NT2/D1 (cell line): Measurements from ENCODE around the gene MRPS34.

Experiments
- DNase-seq: peaks from one replicate; pipeline ENCODE4 v3.0.0-alpha.2; 2011; ENCODE audit warnings: low read depth, low spot score
- H3K27me3 ChIP-seq: 2 replicates; pipeline ENCODE4 v1.6.0; 2011; ENCODE audit warnings: mild to moderate bottlenecking; ENCODE audit not compliant: insufficient read length, insufficient read depth
- H3K36me3 ChIP-seq: 2 replicates; pipeline ENCODE4 v1.6.1; 2011; ENCODE audit warnings: mild to moderate bottlenecking, low read length, mixed read lengths; ENCODE audit not compliant: insufficient read depth, insufficient read length
- H3K4me1 ChIP-seq: 2 replicates; pipeline ENCODE4 v1.5.1; 2011; ENCODE audit not compliant: insufficient read depth, insufficient read length
- H3K4me3 ChIP-seq: 2 replicates; pipeline ENCODE4 v1.5.1; 2011; ENCODE audit warnings: low read depth; ENCODE audit not compliant: insufficient read length
- H3K9ac ChIP-seq: 2 replicates; pipeline ENCODE4 v1.6.0; 2011; ENCODE audit warnings: low read depth; ENCODE audit not compliant: insufficient read length
- H3K9me3 ChIP-seq: 2 replicates; pipeline ENCODE4 v1.5.1; 2011; ENCODE audit warnings: mild to moderate bottlenecking, low read length; ENCODE audit not compliant: insufficient read depth
- SUZ12 ChIP-seq: IDR thresholded peaks from 2 replicates; pipeline ENCODE4 v1.6.1; 2011; ENCODE audit not compliant: insufficient read length, insufficient read depth; ENCODE audit errors: extremely low read depth
- YY1 ChIP-seq: IDR thresholded peaks from 2 replicates; pipeline ENCODE4 v1.6.1; 2011; ENCODE audit not compliant: insufficient read length, insufficient read depth
- ZNF274 ChIP-seq: IDR thresholded peaks from 2 replicates; pipeline ENCODE4 v1.6.1; 2011; ENCODE audit warnings: mild to moderate bottlenecking, low read depth, low read length

Gene MRPS34

DNA sequence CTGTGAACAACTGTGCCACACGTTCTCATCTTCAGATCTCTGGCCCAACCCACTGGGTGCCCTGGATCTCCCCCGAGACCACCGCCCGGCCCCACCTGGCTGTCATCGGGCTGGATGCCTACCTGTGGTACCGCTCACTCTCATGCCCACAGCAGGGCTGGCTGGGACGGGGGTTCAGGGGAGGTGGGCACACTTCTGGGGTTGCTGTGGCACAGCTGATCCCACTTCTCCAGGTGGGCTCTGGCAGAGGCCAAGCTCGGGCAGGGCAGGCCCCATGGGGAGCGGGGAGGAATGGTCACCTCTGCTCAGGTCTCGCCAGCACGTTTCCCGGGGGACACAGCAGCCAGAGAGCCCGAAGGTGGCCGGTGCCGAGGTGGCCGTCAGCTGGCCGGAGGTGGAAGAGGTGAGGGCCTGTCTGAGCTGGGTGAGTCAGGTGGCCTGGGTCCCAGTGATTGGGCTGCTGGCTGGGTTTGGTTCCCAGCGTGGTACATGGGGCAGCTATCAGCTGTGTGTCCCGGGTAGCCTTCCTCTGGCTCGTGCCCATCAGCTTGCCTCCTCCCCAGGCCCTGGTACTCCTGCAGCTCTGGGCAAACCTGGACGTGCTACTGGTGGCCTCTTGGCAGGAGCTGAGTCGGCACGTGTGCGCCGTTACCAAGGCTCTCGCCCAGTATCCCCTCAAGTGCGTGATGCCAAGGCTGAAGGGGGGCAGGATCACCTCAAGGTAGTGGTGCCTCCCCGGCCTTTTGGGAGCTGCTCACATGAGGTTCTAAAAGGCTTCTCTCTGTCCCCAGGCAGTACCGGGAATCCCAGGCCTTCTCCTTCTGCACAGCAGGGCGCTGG is 2.3 kb upstream of the MRPS34 start:
- no peak for DNase-seq
- no peak for TF ChIP-seq SUZ12
- no peak for TF ChIP-seq YY1
- no peak for TF ChIP-seq ZNF274
- Histone ChIP-seq H3K27me3 (no peaks in the 10 kb centered on the region), H3K9ac (peak overlapping the region; percentile 99), H3K4me3 (no peak overlapping the region), H3K9me3 (no peaks in the 10 kb centered on the region), H3K36me3 (peaks cover 77% of the 10 kb centered on the region), H3K4me1 (peaks cover 23% of the 10 kb centered on the region)

DNA sequence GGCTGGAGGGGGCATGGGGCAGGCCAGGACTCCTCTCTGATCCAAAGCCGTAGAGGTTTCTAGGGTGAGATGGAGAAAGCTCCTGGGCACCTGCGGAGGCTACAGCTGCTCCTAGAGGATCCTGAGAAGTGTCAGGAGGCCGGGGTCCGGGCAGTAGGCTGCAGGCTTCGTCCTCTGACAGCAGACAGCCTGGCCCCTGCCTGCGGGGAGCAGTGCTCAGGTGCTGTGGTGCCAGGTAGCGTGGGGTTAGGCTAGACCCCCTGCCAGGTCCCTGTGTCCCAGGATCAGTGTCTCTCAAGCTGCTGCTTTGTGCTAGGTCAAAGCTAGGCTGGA is 1.5 kb upstream of the MRPS34 start:
- peak overlapping the region; percentile 97 for H3K4me3 ChIP-seq
- no peaks in the 10 kb centered on the region for H3K9me3 ChIP-seq
- peak overlapping the region; percentile 99 for H3K9ac ChIP-seq
- TF ChIP-seq YY1 (no peak), ZNF274 (no peak), SUZ12 (no peak)
- no peaks in the 10 kb centered on the region for H3K27me3 ChIP-seq
- DNase-seq = no peak
- peaks cover 19% of the 10 kb centered on the region for H3K4me1 ChIP-seq
- peaks cover 77% of the 10 kb centered on the region for H3K36me3 ChIP-seq

DNA sequence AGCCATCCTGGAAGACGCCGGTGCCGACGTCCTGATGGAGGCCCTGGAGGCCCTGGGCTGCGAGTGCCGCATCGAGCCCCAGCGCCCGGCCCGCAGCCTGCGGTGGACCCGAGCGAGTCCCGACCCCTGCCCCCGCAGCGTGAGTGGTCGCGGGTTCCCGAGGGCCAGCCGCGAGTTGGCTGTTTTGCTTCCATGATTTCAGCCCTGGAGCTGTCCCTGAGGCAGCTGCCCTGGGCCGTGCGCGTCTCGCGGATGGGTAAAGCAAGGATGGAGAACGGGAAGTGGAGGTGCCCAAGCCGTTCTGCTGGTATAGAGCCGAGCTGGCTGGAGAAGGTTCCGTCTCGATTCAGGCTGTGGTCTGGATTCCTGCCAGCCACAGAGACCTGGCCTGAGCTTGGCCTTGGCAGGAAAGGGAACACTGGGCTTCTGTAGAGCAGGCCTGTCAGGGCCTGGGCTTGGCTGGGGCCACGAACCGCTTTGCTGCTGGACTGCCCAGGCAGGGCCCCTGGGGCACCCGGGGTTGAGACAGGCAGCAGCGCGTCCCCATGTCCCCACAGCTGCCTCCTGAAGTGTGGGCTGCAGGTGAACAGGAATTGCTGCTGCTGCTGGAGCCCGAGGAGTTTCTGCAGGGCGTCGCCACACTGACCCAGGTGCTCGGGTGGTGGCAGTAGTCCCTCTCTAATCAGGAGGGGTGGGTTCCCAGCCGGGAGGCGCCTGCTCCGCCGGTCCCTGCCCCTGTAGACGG is 941 bp upstream of the MRPS34 start:
- peak overlapping the region; percentile 97 for H3K4me3 ChIP-seq
- H3K4me1 ChIP-seq = peaks cover 22% of the 10 kb centered on the region
- no peak for DNase-seq
- TF ChIP-seq SUZ12 (no peak), YY1 (no peak), ZNF274 (no peak)
- peaks cover 77% of the 10 kb centered on the region for H3K36me3 ChIP-seq
- no peaks in the 10 kb centered on the region for H3K27me3 ChIP-seq
- H3K9me3 ChIP-seq = no peaks in the 10 kb centered on the region
- peak overlapping the region; percentile 99 for H3K9ac ChIP-seq

DNA sequence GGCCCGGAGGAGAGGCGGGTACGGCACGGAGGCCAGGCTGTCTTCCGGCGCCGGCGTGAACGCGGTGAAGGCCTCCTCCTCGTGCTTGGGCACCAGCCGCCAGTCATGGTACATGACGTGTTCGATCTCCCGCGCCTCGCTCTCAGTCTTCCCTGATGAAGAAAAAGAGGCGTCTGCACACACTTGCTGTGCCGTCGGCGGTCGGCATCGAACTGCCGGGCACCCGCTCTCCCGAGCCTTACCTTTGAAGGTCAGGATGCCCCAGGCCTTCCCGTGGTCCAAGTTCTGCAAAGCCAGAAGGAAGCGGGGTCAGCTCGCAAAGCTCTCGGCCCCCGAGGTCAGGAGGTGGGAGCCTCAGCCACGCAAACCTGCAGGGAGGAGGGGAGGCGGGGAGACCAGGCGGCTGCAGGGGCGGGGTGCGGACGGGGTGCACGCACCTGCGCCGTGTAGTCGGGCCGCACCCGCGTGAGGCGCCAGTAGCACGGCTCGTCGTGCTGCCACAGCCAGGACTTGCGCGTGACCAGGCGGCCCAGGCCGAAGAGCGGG is 499 bp downstream of the MRPS34 start, which contains the start of gene EME2:
Gene EME2 (plus strand): TSS at position 449 of the 546 bp plus-strand sequence. CDS start 418 bp downstream, outside the sequence.
- no peak for TF ChIP-seq ZNF274
- TF ChIP-seq YY1 = no peak
- no peak for TF ChIP-seq SUZ12
- no peak for DNase-seq
- Histone ChIP-seq H3K9ac (peak within 1 kb of the TSS; percentile 99), H3K36me3 (peaks cover 77% of the 10 kb centered on the region), H3K4me1 (peaks cover 17% of the 10 kb centered on the region), H3K9me3 (no peaks in the 10 kb centered on the region), H3K27me3 (no peaks in the 10 kb centered on the region), H3K4me3 (peak within 1 kb of the TSS; percentile 97)

DNA sequence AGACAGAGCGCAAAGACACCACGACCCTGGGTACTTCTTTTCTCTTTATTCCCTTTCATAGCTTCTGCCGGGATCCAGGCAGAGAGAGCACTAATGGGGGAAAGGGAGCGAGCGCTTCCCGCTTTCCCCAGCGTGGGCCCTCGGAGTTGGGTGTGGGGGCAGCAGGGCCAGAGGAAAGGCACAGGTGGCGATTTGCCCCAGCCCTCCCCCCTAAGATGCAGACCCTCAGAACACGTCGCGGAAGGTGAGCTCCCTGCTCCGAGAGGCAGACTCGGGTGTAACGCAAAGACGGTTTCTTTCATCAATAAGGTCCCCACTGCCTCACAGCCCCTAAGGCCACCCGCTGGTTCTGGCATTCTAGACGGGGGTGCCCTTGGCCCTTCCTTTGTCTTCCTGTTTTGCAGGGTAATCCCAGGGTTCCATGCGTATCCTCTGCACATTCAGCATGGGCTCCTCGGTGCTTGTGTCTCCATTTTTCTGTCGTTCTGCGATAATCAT is 1.0 kb downstream of the MRPS34 start:
- Histone ChIP-seq H3K27me3 (no peaks in the 10 kb centered on the region), H3K4me3 (peak overlapping the region; percentile 97), H3K36me3 (peaks cover 77% of the 10 kb centered on the region), H3K9ac (peak overlapping the region; percentile 99), H3K9me3 (no peaks in the 10 kb centered on the region), H3K4me1 (peaks cover 17% of the 10 kb centered on the region)
- no peak for DNase-seq
- TF ChIP-seq YY1 (no peak), ZNF274 (no peak), SUZ12 (no peak)

DNA sequence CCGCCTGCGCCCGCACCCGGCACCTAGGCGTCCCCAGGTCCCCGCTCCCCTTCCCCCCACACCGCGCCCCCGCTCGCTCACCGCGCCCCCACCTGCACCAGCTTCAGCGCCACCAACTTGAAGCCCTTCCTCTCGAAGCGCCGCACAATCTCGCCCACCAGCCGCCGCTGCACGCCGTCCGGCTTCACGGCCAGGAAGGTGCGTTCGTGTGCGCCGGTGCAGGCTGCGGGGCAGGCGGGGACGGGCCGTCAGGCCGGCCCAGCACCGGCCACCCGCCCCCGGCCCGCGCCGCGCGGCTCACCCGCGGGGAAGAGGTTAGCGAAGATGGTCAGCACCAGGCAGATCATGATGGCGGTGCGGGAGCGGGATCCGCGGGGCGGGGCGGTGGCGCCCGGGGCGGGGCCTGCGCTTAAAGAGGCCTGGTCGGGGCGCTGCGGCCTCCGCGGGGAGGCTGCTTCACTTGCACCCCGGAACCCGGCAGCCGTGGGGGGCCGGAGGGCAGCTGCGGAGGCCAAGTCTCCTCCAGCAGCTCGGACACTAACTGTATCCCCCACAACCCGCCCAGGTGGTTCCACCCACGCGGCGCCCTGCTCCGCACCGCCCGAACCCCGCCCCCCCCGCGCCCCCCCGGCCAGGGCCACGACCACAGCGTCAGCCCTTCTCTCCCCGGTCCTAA is 1.6 kb downstream of the MRPS34 start, which contains the start of gene NME3:
Gene NME3 (minus strand): TSS at position 356 of the 676 bp plus-strand sequence. CDS start 9 bp downstream, at position 347.
- H3K4me1 ChIP-seq = peaks cover 17% of the 10 kb centered on the region
- no peak for TF ChIP-seq ZNF274
- no peak for TF ChIP-seq YY1
- TF ChIP-seq SUZ12 = no peak
- peak within 1 kb of the TSS; percentile 97 for H3K4me3 ChIP-seq
- H3K27me3 ChIP-seq = no peaks in the 10 kb centered on the region
- peak within 1 kb of the TSS; percentile 99 for H3K9ac ChIP-seq
- H3K36me3 ChIP-seq = peaks cover 77% of the 10 kb centered on the region
- no peaks in the 10 kb centered on the region for H3K9me3 ChIP-seq
- peak; percentile 46 for DNase-seq
